Activated CD4-positive, alpha-beta memory T cell treated with anti-CD3 and anti-CD28 coated beads for 36 hours (primary cell): ENCODE results near the gene TNRC6B. TPM values are rescaled to one million over a fixed set of nuclear protein-coding genes. Genes with fewer than 3 reads are reported as not detected.
A peak's percentile ranks its signal among the peaks of the same experiment; 100 is the strongest.

Experiments
- CTCF ChIA-PET: fragments of 350-600 bp; sonication (Branson Sonifier 250); formaldehyde crosslinking; loops from one replicate; lab custom pipeline; 2021; ENCODE audit warnings: antibody characterized with exemption, inconsistent platforms; lab: Charles Lee
- POLR2A ChIA-PET: fragments of 350-600 bp; sonication (Branson Sonifier 250); formaldehyde crosslinking; loops from one replicate; lab custom pipeline; 2021; ENCODE audit warnings: antibody characterized with exemption; lab: Charles Lee
- DNase-seq: peaks from one replicate; pipeline ENCODE4 v3.0.0-alpha.2; 2020
- H3K27ac Mint-ChIP-seq: one replicate; pipeline ENCODE4 v1.8.0; 2021; ENCODE audit warnings: mixed read lengths
- H3K27me3 Mint-ChIP-seq: one replicate; pipeline ENCODE4 v1.8.0; 2021; ENCODE audit warnings: mixed read lengths
- H3K36me3 Mint-ChIP-seq: one replicate; pipeline ENCODE4 v1.8.0; 2021; ENCODE audit warnings: mixed read lengths
- H3K4me1 Mint-ChIP-seq: one replicate; pipeline ENCODE4 v1.8.0; 2021; ENCODE audit warnings: low read depth, mixed read lengths
- H3K4me3 Mint-ChIP-seq: one replicate; pipeline ENCODE4 v1.8.0; 2021; ENCODE audit warnings: mild to moderate bottlenecking, mixed read lengths
- H3K9me3 Mint-ChIP-seq: one replicate; pipeline ENCODE4 v1.8.0; 2021; ENCODE audit warnings: mixed read lengths
- intact Hi-C: fragments of 100-400 bp; cut with micrococcal nuclease; formaldehyde crosslinking; loops from one replicate; pipeline ENCODE4 v1.15.1; 2023
- total RNA-seq, 2 experiments: library from RNA; stranded (reverse); gene quantifications; one replicate each; pipeline ENCODE4 v1.2.3, GENCODE V29; 2021

The TNRC6B gene
- total RNA-seq, 2 experiments from 2014 or later, result 34.9 to 38.8 TPM

GRCh38 chr22:40313007-40313406 lies 135.3 kb downstream of the TNRC6B start:
- H3K27me3 Mint-ChIP-seq, result no peaks in the 10 kb centered on the region
- POLR2A ChIA-PET, result no interaction called here
- H3K4me3 Mint-ChIP-seq, result no peak overlapping the region
- H3K4me1 Mint-ChIP-seq, result peaks cover 30% of the 10 kb centered on the region
- CTCF ChIA-PET, result no interaction called here
- no peak for DNase-seq
- peaks cover 54% of the 10 kb centered on the region for H3K36me3 Mint-ChIP-seq
- peak overlapping the region; percentile 11 for H3K27ac Mint-ChIP-seq
- intact Hi-C loops, result no loop called here
- no peaks in the 10 kb centered on the region for H3K9me3 Mint-ChIP-seq

DNA sequence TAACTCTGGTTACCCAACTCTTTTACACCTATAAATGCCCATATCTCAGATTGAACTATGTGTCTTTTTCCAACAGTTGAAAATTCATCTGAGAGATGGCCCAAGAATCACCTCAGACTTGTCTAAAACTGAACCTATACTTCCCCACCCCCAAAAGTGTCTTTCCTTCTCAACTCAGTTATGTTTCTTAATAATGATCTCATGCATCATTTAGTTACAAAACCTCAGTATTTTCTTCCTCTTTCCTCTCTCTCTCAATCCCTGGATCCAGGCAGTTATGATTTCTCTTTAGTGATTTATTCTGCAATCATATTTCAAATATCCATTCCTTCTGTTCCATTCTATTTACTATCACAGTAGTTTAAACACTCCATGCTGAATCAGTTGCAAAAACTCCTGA lies 136.3 kb downstream of the TNRC6B start:
- no peak for DNase-seq
- peak overlapping the region; percentile 12 for H3K27ac Mint-ChIP-seq
- H3K4me3 Mint-ChIP-seq, result no peak overlapping the region
- H3K9me3 Mint-ChIP-seq, result no peaks in the 10 kb centered on the region
- no peaks in the 10 kb centered on the region for H3K27me3 Mint-ChIP-seq
- intact Hi-C loops, result no loop called here
- ChIA-PET POLR2A (no interaction called here), CTCF (no interaction called here)
- H3K36me3 Mint-ChIP-seq, result peaks cover 49% of the 10 kb centered on the region
- H3K4me1 Mint-ChIP-seq, result peaks cover 20% of the 10 kb centered on the region

DNA sequence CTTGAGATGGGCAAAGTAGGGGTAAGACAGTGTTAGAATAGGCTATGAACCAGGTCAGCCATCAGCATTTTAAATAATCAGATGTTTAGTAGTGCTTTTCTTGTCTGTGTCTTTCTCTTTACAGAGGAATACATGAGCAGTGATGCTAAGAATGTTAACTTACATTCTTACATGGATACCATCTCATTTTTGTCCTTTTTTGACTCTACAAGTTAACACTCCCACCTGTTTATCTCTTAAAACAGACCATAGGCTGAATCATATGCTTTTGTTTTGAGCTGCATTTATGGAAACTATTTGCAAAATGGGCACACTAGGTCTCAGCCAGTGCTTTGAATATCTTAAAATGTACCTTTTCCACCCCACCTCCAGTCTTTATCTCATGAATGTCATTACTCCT lies 143.0 kb downstream of the TNRC6B start:
- ChIA-PET CTCF (no interaction called here), POLR2A (no interaction called here)
- no peaks in the 10 kb centered on the region for H3K9me3 Mint-ChIP-seq
- intact Hi-C loops, result loop anchor here (10.0 kb wide), 1 partner anchor 376 kb away; no protein-coding TSS in a partner anchor
- peaks cover 63% of the 10 kb centered on the region for H3K4me1 Mint-ChIP-seq
- H3K27me3 Mint-ChIP-seq, result no peaks in the 10 kb centered on the region
- no peak overlapping the region for H3K4me3 Mint-ChIP-seq
- peaks cover 45% of the 10 kb centered on the region for H3K36me3 Mint-ChIP-seq
- no peak for DNase-seq
- H3K27ac Mint-ChIP-seq, result peak overlapping the region; percentile 82

- H3K27ac Mint-ChIP-seq, result peak overlapping the region; percentile 26
- no peak for DNase-seq
- peaks cover 69% of the 10 kb centered on the region for H3K4me1 Mint-ChIP-seq
- no peaks in the 10 kb centered on the region for H3K9me3 Mint-ChIP-seq
- CTCF ChIA-PET, result interaction anchor here (0.9 to 1.4 kb wide), 3 partner anchors 25 to 270 kb away, joined by 3 to 5 read pairs (median 4); no protein-coding TSS in a partner anchor
- no peaks in the 10 kb centered on the region for H3K27me3 Mint-ChIP-seq
- POLR2A ChIA-PET, result no interaction called here
- intact Hi-C loops, result loop anchor here (10.0 kb wide), 1 partner anchor 377 kb away; no protein-coding TSS in a partner anchor
- peaks cover 35% of the 10 kb centered on the region for H3K36me3 Mint-ChIP-seq
- H3K4me3 Mint-ChIP-seq, result no peak overlapping the region
These were observed 144.3 kb downstream of the TNRC6B start for GRCh38 chr22:40322021-40322420.

- no peaks in the 10 kb centered on the region for H3K9me3 Mint-ChIP-seq
- peak overlapping the region; percentile 97 for H3K27ac Mint-ChIP-seq
- no peak for DNase-seq
- peaks cover 26% of the 10 kb centered on the region for H3K36me3 Mint-ChIP-seq
- POLR2A ChIA-PET, result interaction anchor here (1.5 to 1.6 kb wide), 2 partner anchors 12 to 24 kb away, joined by 3 to 5 read pairs; no protein-coding TSS in a partner anchor
- intact Hi-C loops, result loop anchor here (10.0 kb wide), 1 partner anchor 378 kb away; no protein-coding TSS in a partner anchor
- CTCF ChIA-PET, result interaction anchor here (0.6 to 1.4 kb wide), 4 partner anchors 24 to 1209 kb away, joined by 3 to 5 read pairs (median 4); no protein-coding TSS in a partner anchor
- no peak overlapping the region for H3K4me3 Mint-ChIP-seq
- H3K27me3 Mint-ChIP-seq, result no peaks in the 10 kb centered on the region
- H3K4me1 Mint-ChIP-seq, result peaks cover 78% of the 10 kb centered on the region
These were observed 145.2 kb downstream of the TNRC6B start for GRCh38 chr22:40322818-40323447.

DNA sequence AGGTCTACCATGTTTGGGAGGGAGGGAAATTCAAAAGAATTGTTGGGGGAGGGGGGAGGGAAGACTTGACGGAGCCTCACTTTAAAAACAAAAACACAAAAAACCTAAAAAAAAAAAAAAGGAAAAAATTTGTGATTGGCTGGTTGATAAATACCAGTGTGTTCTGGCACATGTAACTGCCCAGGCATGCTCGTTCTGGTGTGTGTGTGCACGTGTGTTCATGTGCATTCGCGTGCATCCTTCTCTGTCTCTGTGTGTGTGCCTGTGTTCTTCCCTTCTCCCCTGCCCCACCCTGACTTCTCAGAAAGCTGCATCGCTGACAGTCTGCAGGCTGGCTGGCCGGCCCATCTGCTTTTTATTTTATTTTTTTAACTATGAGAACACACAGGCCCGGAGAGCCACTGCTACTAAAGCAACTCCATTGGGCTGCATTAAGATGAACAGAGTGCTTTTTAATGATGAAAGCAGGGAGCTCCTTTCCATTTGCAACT lies 146.0 kb downstream of the TNRC6B start:
- H3K9me3 Mint-ChIP-seq, result no peaks in the 10 kb centered on the region
- H3K27me3 Mint-ChIP-seq, result no peaks in the 10 kb centered on the region
- DNase-seq, result peak; percentile 52
- intact Hi-C loops, result loop anchor here (1.0 to 10.0 kb wide), 4 partner anchors 12 to 379 kb away; partner anchors contain the start of gene TNRC6B
- peaks cover 86% of the 10 kb centered on the region for H3K4me1 Mint-ChIP-seq
- H3K36me3 Mint-ChIP-seq, result peaks cover 24% of the 10 kb centered on the region
- ChIA-PET CTCF (interaction anchor here (0.9 to 1.0 kb wide), 2 partner anchors 23 to 25 kb away, joined by 3 to 5 read pairs; no protein-coding TSS in a partner anchor), POLR2A (interaction anchor here (0.6 to 1.6 kb wide), 5 partner anchors 11 to 271 kb away, joined by 3 to 5 read pairs (median 3); no protein-coding TSS in a partner anchor)
- peak overlapping the region; percentile 97 for H3K27ac Mint-ChIP-seq
- H3K4me3 Mint-ChIP-seq, result peak overlapping the region; percentile 74

DNA sequence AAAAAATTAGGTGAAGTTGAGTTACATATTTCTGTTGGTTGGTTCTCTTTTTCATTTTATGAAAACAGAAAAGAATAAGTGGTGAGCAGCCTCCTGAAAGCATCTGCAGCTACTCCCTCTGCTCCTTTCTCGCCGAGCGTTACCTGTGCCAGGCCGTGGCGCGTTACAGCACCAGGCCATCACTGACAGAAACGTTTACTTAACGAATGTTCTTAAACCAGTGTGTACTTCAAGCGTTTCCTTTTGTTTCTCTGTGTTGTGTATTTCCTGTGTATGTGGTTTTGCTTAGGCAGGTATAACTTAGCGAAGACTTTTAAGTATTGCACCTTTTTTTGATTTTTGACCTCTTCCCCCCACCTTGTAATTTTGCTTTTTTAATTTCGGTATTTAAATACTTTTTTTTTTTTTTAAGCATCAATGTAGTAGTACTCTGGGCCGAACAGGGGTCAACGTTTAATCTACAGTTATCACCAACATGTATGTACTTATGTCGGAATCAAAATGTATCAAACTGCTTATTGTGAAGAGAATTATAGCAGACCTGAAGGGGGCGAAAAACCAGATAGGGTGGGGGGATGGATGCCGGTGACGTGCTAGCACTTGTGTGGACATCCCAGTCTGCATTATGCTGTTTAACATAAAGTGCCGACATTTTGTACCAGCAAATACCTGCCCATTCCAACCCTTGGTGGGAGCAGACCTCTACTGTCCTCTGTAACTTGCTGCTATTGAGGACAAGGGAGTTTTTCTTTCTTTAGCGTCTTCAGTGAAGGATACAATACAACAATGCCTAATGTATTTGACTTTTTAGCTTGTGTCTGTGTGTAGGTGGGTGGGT lies 147.0 kb downstream of the TNRC6B start:
- no peaks in the 10 kb centered on the region for H3K9me3 Mint-ChIP-seq
- ChIA-PET CTCF (interaction anchor here (0.9 to 3.1 kb wide), 6 partner anchors 12 to 791 kb away, joined by 3 to 21 read pairs (median 4); partner anchors contain the start of gene TNRC6B), POLR2A (interaction anchor here (0.5 to 1.6 kb wide), 7 partner anchors 15 to 271 kb away, joined by 3 to 5 read pairs (median 4); partner anchors contain the start of gene ADSL)
- peak overlapping the region; percentile 74 for H3K4me3 Mint-ChIP-seq
- H3K27me3 Mint-ChIP-seq, result no peaks in the 10 kb centered on the region
- peak overlapping the region; percentile 97 for H3K27ac Mint-ChIP-seq
- peak; percentile 64 for DNase-seq
- intact Hi-C loops, result loop anchor here (1.0 to 10.0 kb wide), 8 partner anchors 11 to 380 kb away; partner anchors contain the start of genes ADSL and TNRC6B
- H3K4me1 Mint-ChIP-seq, result peaks cover 91% of the 10 kb centered on the region
- H3K36me3 Mint-ChIP-seq, result peaks cover 24% of the 10 kb centered on the region

DNA sequence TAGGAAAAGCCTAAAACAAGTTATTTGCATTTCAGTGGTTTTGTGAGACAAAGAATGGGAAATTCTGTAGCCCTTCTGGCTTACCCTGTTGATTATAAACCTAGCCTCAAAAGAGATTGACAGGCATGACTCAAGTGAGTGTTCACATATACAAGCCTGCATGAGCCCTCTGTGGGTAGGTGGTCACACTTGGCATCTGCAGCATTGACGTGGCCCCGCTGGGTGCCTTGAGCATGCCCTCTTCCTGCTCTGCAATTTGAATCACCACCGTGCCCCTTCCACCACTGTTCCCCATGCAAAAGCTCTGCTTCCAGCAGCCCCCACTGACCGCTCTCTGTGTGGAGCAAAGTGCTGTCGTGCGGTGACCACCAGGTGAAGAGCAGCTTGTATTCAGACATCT lies 147.6 kb downstream of the TNRC6B start:
- intact Hi-C loops, result loop anchor here (1.0 to 10.0 kb wide), 7 partner anchors 21 to 381 kb away; partner anchors contain the start of genes ADSL and TNRC6B
- Mint-ChIP-seq H3K4me3 (peak overlapping the region; percentile 74), H3K27ac (peak overlapping the region; percentile 97), H3K27me3 (no peaks in the 10 kb centered on the region), H3K9me3 (no peaks in the 10 kb centered on the region), H3K36me3 (peaks cover 24% of the 10 kb centered on the region), H3K4me1 (peaks cover 91% of the 10 kb centered on the region)
- CTCF ChIA-PET, result interaction anchor here (1.0 to 3.1 kb wide), 4 partner anchors 11 to 791 kb away, joined by 3 to 21 read pairs (median 4); partner anchors contain the start of gene TNRC6B
- POLR2A ChIA-PET, result interaction anchor here (0.7 to 1.0 kb wide), 4 partner anchors 20 to 281 kb away, joined by 3 to 4 read pairs (median 4); partner anchors contain the start of gene ADSL
- peak; percentile 86 for DNase-seq

DNA sequence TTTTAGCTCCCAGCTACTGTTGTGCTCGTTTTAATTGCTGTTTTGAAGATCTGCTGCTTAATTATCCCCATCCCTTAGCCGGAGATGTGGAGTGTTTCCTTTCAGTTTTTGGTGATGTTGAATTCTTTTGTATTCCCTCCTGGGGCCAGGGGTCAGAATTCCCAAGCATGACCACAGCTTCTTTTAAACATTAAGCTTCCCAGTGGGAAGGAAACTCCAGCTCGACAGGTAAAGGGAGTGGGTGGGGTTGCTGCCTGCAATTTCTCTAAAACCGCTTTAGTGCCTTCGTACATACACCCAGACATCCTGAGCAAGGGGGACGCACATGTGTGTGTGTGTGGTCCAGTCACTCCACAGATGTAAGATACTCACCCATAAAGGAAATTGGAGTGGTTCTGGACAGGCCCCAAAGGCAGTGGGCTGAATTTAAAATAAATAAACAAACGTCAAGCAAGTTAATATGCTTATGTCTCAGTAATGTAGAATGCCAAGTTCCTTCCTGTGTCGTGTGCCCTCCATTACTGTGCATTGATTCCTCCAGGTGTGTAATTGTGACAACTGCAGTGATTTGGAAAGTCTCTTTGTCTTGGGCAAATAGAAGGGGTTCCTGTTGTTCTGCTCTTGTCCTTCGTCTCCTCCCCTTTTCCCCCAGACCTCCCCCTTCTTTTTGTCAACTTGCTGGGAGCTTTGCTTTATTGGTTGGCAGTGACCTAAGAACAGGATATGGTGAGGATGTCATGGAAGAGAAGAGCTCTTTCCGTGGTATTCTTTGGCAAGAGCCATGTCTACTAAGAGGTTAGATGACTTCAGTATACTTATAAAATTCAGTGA lies 149.4 kb downstream of the TNRC6B start:
- intact Hi-C loops, result loop anchor here (5.0 to 10.0 kb wide), 2 partner anchors 270 to 382 kb away; no protein-coding TSS in a partner anchor
- peaks cover 12% of the 10 kb centered on the region for H3K36me3 Mint-ChIP-seq
- peak overlapping the region; percentile 77 for H3K27ac Mint-ChIP-seq
- CTCF ChIA-PET, result interaction anchor here (0.8 to 3.1 kb wide), 3 partner anchors 9 to 41 kb away, joined by 3 to 21 read pairs (median 6); no protein-coding TSS in a partner anchor
- H3K9me3 Mint-ChIP-seq, result no peaks in the 10 kb centered on the region
- H3K4me3 Mint-ChIP-seq, result no peak overlapping the region
- no peak for DNase-seq
- POLR2A ChIA-PET, result no interaction called here
- H3K4me1 Mint-ChIP-seq, result peaks cover 94% of the 10 kb centered on the region
- no peaks in the 10 kb centered on the region for H3K27me3 Mint-ChIP-seq

- CTCF ChIA-PET, result interaction anchor here (1.5 kb wide), 1 partner anchor 17 kb away, joined by 6 read pairs; the partner anchor contains the start of gene ADSL
These were observed 151.1 kb downstream of the TNRC6B start for GRCh38 chr22:40328546-40329456.

More at GRCh38 chr22:40328546-40329456, 151.1 kb downstream of the TNRC6B start:
- no peak for DNase-seq
- H3K27ac Mint-ChIP-seq, result peak overlapping the region; percentile 77
- no peaks in the 10 kb centered on the region for H3K27me3 Mint-ChIP-seq
- H3K4me3 Mint-ChIP-seq, result no peak overlapping the region
- no peaks in the 10 kb centered on the region for H3K36me3 Mint-ChIP-seq
- no peaks in the 10 kb centered on the region for H3K9me3 Mint-ChIP-seq
- H3K4me1 Mint-ChIP-seq, result peaks cover 95% of the 10 kb centered on the region
- intact Hi-C loops, result loop anchor here (5.0 to 10.0 kb wide), 2 partner anchors 272 to 384 kb away; no protein-coding TSS in a partner anchor
- POLR2A ChIA-PET, result no interaction called here
